ENCODE measurements around the gene FOXD2. TPM values are rescaled to one million over a fixed set of nuclear protein-coding genes. Genes with fewer than 3 reads are reported as not detected.

Gene FOXD2
- total RNA-seq, 4 donors from 2014 or later, result under 0.01 to 0.57 (median 0.19) TPM; not detected in 1

DNA sequence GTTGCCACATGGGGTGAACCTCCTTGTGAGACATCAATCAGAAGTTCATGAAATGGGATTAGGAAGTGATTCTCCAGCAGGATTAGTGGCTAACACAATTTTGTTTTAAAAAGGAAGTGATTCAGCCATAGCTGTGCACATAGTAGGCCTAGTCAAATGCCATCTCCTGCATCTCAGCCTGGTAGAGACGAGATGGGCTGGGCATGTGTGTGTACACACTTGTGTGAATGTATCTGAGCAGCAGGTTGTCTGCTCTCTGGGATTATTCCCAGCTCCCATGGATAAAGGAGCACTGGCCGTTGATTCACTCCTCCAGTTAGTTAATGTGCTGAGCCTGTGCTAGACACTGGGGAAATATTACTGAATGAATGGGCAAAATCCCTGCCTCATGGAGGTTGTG is 19.7 kb upstream of the FOXD2 start:
- no peak overlapping the region for H3K27ac ChIP-seq (replicated peaks in 1 of 4)
- no peaks in the 10 kb centered on the region for H3K9me3 ChIP-seq
- peaks cover 0 to 73% (median 18%) of the 10 kb centered on the region in 4 donors for H3K27me3 ChIP-seq
- 89% methylated on average over 2 of the region's 2 CpGs for WGBS
- no peak for DNase-seq (ENCODE audit: extremely low spot score)
- peaks cover 0 to 12% (median 3%) of the 10 kb centered on the region in 4 donors for H3K4me1 ChIP-seq
- H3K4me3 ChIP-seq, result no peak overlapping the region
- intact Hi-C loops (cut with DNase I), result no loop called here
- H3K36me3 ChIP-seq, result no peaks in the 10 kb centered on the region
- TF ChIP-seq CTCF (IDR thresholded peaks at IDR 0.05) (no peak), POLR2AphosphoS5 (IDR thresholded peaks at IDR 0.05) (no peak), EP300 (IDR thresholded peaks at IDR 0.05) (no peak), POLR2A (IDR thresholded peaks at IDR 0.05; ENCODE audit: low read depth) (no peak)

DNA sequence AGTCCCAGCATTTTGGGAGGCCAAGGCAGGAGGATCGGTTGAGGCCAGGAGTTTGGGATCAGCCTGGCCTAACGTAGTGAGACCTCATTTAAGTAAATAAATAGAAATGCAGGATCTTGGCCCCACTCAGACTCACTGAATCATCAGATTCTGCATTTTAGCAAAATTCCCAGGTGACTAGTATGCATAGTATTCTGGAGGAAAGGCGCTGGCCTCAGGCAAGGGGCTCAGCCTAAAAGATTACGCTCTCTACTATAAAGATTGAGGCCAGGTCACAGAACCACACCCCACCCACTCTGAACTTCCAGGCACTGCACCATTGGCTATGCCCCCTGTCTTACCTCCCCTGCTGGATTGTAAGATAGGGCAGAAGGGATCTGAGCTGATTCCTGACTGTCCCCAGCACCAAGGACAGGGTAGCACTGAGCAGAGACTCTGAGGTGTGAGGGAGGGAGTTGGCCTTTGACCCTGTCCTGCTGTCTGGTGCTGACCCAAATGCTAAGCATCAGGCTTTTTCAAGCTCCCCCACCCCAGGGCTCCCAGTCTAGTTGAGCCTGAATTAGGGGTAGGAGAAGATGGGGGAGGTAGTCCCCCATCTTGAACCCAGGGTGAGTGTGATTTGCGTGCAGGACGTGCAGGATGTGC is 19.0 kb upstream of the FOXD2 start:
- Histone ChIP-seq H3K9me3 (no peaks in the 10 kb centered on the region), H3K27me3 (peaks cover 0 to 79% (median 18%) of the 10 kb centered on the region in 4 donors), H3K4me3 (no peak overlapping the region), H3K27ac (replicated peaks in 1 of 4) (no peak overlapping the region), H3K4me1 (peaks cover 0 to 12% (median 3%) of the 10 kb centered on the region in 4 donors), H3K36me3 (no peaks in the 10 kb centered on the region)
- no peak for DNase-seq (ENCODE audit: extremely low spot score)
- intact Hi-C loops (cut with DNase I), result no loop called here
- 95% methylated on average over 5 of the region's 6 CpGs for WGBS
- TF ChIP-seq POLR2A (IDR thresholded peaks at IDR 0.05; ENCODE audit: low read depth) (no peak), EP300 (IDR thresholded peaks at IDR 0.05) (no peak), POLR2AphosphoS5 (IDR thresholded peaks at IDR 0.05) (no peak), CTCF (IDR thresholded peaks at IDR 0.05) (no peak)

- TF ChIP-seq EP300 (IDR thresholded peaks at IDR 0.05) (no peak), POLR2AphosphoS5 (IDR thresholded peaks at IDR 0.05) (no peak), CTCF (IDR thresholded peaks at IDR 0.05) (no peak), POLR2A (IDR thresholded peaks at IDR 0.05; ENCODE audit: low read depth) (no peak)
- intact Hi-C loops (cut with DNase I), result loop anchor here (5.0 kb wide), 1 partner anchor 228 kb away; the partner anchor contains the start of gene PDZK1IP1
- no peaks in the 10 kb centered on the region for H3K36me3 ChIP-seq
- no peak for DNase-seq (ENCODE audit: extremely low spot score)
- no peak overlapping the region for H3K4me3 ChIP-seq
- peaks cover 0 to 86% (median 10%) of the 10 kb centered on the region in 4 donors for H3K27me3 ChIP-seq
- H3K9me3 ChIP-seq, result no peaks in the 10 kb centered on the region
- H3K4me1 ChIP-seq, result peaks cover 0 to 12% (median 3%) of the 10 kb centered on the region in 4 donors
- H3K27ac ChIP-seq (replicated peaks in 1 of 4), result no peak overlapping the region
- 91% methylated on average over 4 of the region's 4 CpGs for WGBS
These were observed 17.3 kb upstream of the FOXD2 start for GRCh38 chr1:47420547-47420946.

- H3K27ac ChIP-seq (replicated peaks in 1 of 4), result no peak overlapping the region
- peaks cover 0 to 84% (median 0%) of the 10 kb centered on the region in 4 donors for H3K27me3 ChIP-seq
- intact Hi-C loops (cut with DNase I), result loop anchor here (5.0 kb wide), 1 partner anchor 232 kb away; the partner anchor contains the start of gene PDZK1IP1
- no peaks in the 10 kb centered on the region for H3K4me1 ChIP-seq
- 57% methylated on average over 2 of the region's 2 CpGs for WGBS
- no peak for TF ChIP-seq POLR2A (IDR thresholded peaks at IDR 0.05; ENCODE audit: low read depth)
- TF ChIP-seq POLR2AphosphoS5 (IDR thresholded peaks at IDR 0.05), result no peak
- no peak for TF ChIP-seq EP300 (IDR thresholded peaks at IDR 0.05)
- no peak for TF ChIP-seq CTCF (IDR thresholded peaks at IDR 0.05)
- H3K4me3 ChIP-seq, result no peak overlapping the region
- no peaks in the 10 kb centered on the region for H3K36me3 ChIP-seq
- H3K9me3 ChIP-seq, result no peaks in the 10 kb centered on the region
- DNase-seq (ENCODE audit: extremely low spot score), result no peak
These were observed 14.0 kb upstream of the FOXD2 start for GRCh38 chr1:47423872-47424271.

Data from esophagus muscularis mucosa (tissue), 4 donors.